ENCODE results near the gene VWCE.
"Not testable (repeated sequence)": the region's sequence is repeated elsewhere in the genome, so short reads cannot be mapped to it uniquely, and the experiment has no call there.

The VWCE gene

GRCh38 chr11:61280883-61281580 is 14.1 kb downstream of the VWCE start:
- DNase-seq = no peak

GRCh38 chr11:61279934-61280659 is 15.0 kb downstream of the VWCE start:
- no peak for DNase-seq

GRCh38 chr11:61278001-61278470 is 17.1 kb downstream of the VWCE start:
- no peak for DNase-seq

GRCh38 chr11:61277186-61278000 is 17.7 kb downstream of the VWCE start:
- DNase-seq = no peak

- no peak for DNase-seq
Observed at GRCh38 chr11:61275191-61275590, 19.9 kb downstream of the VWCE start.

GRCh38 chr11:61274084-61274483 is 21.0 kb downstream of the VWCE start:
- no peak for DNase-seq

- no peak for DNase-seq
Observed at GRCh38 chr11:61273178-61274078, 21.7 kb downstream of the VWCE start.

GRCh38 chr11:61272731-61273130 is 22.4 kb downstream of the VWCE start:
- no peak for DNase-seq

GRCh38 chr11:61270354-61271076 is 24.6 kb downstream of the VWCE start:
- no peak for DNase-seq

- DNase-seq = no peak
Observed at GRCh38 chr11:61268588-61269250, 26.4 kb downstream of the VWCE start.

- no peak for DNase-seq
Observed at GRCh38 chr11:61267437-61267841, 27.7 kb downstream of the VWCE start.

GRCh38 chr11:61266602-61267001 is 28.5 kb downstream of the VWCE start:
- DNase-seq = no peak

- no peak for DNase-seq
Observed at GRCh38 chr11:61265357-61265756, 29.8 kb downstream of the VWCE start.

GRCh38 chr11:61264795-61265194 is 30.3 kb downstream of the VWCE start:
- no peak for DNase-seq

GRCh38 chr11:61264371-61264770 is 30.7 kb downstream of the VWCE start:
- no peak for DNase-seq

GRCh38 chr11:61259363-61259762 is 35.8 kb downstream of the VWCE start:
- no peak for DNase-seq

- DNase-seq = no peak
Observed at GRCh38 chr11:61258546-61258945, 36.6 kb downstream of the VWCE start.

- DNase-seq = peak; percentile 2
Observed at GRCh38 chr11:61256710-61257482, 38.2 kb downstream of the VWCE start.

GRCh38 chr11:61254403-61255025 is 40.6 kb downstream of the VWCE start:
- DNase-seq = peak; percentile 73

GRCh38 chr11:61252332-61252731 is 42.8 kb downstream of the VWCE start:
- DNase-seq = not testable (repeated sequence)

Measured in OCI-M1 (cell line).